ENCODE results near the gene TXLNG.

- TF ChIP-seq POLR2A (IDR thresholded peaks at IDR 0.05) = no peak
- TF ChIP-seq, protein P1, sequence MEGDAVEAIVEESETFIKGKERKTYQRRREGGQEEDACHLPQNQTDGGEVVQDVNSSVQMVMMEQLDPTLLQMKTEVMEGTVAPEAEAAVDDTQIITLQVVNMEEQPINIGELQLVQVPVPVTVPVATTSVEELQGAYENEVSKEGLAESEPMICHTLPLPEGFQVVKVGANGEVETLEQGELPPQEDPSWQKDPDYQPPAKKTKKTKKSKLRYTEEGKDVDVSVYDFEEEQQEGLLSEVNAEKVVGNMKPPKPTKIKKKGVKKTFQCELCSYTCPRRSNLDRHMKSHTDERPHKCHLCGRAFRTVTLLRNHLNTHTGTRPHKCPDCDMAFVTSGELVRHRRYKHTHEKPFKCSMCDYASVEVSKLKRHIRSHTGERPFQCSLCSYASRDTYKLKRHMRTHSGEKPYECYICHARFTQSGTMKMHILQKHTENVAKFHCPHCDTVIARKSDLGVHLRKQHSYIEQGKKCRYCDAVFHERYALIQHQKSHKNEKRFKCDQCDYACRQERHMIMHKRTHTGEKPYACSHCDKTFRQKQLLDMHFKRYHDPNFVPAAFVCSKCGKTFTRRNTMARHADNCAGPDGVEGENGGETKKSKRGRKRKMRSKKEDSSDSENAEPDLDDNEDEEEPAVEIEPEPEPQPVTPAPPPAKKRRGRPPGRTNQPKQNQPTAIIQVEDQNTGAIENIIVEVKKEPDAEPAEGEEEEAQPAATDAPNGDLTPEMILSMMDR (IDR thresholded peaks at IDR 0.05) = no peak
These were observed 48.5 kb downstream of the TXLNG start for GRCh38 chrX:16834806-16835205.
